Ectodermal cell (in vitro differentiated cells): ENCODE measurements around the gene IGLL5.

ENCODE experiments used
- H3K27ac ChIP-seq: 2 replicates; pipeline ENCODE4 v1.7.0; 2013; ENCODE audit warnings: mild to moderate bottlenecking, low read depth, low read length; ENCODE audit not compliant: insufficient read depth, poor library complexity, severe bottlenecking
- H3K27me3 ChIP-seq: 2 replicates; pipeline ENCODE4 v1.7.0; 2013; ENCODE audit warnings: mild to moderate bottlenecking, low read length; ENCODE audit not compliant: insufficient read depth, control insufficient read depth, poor library complexity, severe bottlenecking
- H3K36me3 ChIP-seq: one replicate; pipeline ENCODE4 v1.7.0; 2013; ENCODE audit warnings: low read length; ENCODE audit not compliant: control insufficient read depth, insufficient read depth
- H3K4me1 ChIP-seq: one replicate; pipeline ENCODE4 v1.7.0; 2013; ENCODE audit warnings: low read length; ENCODE audit not compliant: control insufficient read depth, insufficient read depth
- H3K4me3 ChIP-seq: 2 replicates; pipeline ENCODE4 v1.7.0; 2013; ENCODE audit warnings: low read depth, low read length, control low read depth; ENCODE audit not compliant: insufficient read depth
- H3K9me3 ChIP-seq: 2 replicates; pipeline ENCODE4 v1.7.0; 2013; ENCODE audit warnings: mild to moderate bottlenecking, low read length, moderate library complexity; ENCODE audit not compliant: control insufficient read depth
- WGBS, 2 experiments: methylation state at CpG; one replicate each; pipeline ENCODE4 v1.1.7; 2013; ENCODE audit warnings: missing lambda C conversion rate in 2 of 2; 5-methylcytosine and 5-hydroxymethylcytosine counted together

The IGLL5 gene

GRCh38 chr22:22915670-22916035 lies 28.0 kb downstream of the IGLL5 start:
- Histone ChIP-seq H3K27me3 (no peaks in the 10 kb centered on the region), H3K36me3 (no peaks in the 10 kb centered on the region), H3K4me1 (no peaks in the 10 kb centered on the region), H3K9me3 (no peaks in the 10 kb centered on the region), H3K4me3 (no peak overlapping the region), H3K27ac (no peak overlapping the region)
- WGBS, 2 experiments, result 91% methylated on average over 6 of the region's 6 CpGs

- no peaks in the 10 kb centered on the region for H3K27me3 ChIP-seq
- 83 to 86% methylated on average over 10 of the region's 10 CpGs for WGBS, 2 experiments
- H3K27ac ChIP-seq, result no peak overlapping the region
- no peaks in the 10 kb centered on the region for H3K9me3 ChIP-seq
- H3K4me1 ChIP-seq, result no peaks in the 10 kb centered on the region
- H3K36me3 ChIP-seq, result no peaks in the 10 kb centered on the region
- no peak overlapping the region for H3K4me3 ChIP-seq
Observed at GRCh38 chr22:22916215-22916951, 28.8 kb downstream of the IGLL5 start.

- H3K4me1 ChIP-seq, result no peaks in the 10 kb centered on the region
- no peak overlapping the region for H3K27ac ChIP-seq
- H3K4me3 ChIP-seq, result no peak overlapping the region
Observed at GRCh38 chr22:22916952-22917290, 29.3 kb downstream of the IGLL5 start.

GRCh38 chr22:22917377-22917776 lies 29.8 kb downstream of the IGLL5 start:
- Histone ChIP-seq H3K4me1 (no peaks in the 10 kb centered on the region), H3K27ac (no peak overlapping the region), H3K27me3 (no peaks in the 10 kb centered on the region), H3K36me3 (no peaks in the 10 kb centered on the region), H3K4me3 (no peak overlapping the region), H3K9me3 (no peaks in the 10 kb centered on the region)
- 88 to 90% methylated on average over 4 of the region's 4 CpGs for WGBS, 2 experiments

More at GRCh38 chr22:22916952-22917290, 29.3 kb downstream of the IGLL5 start:
- 91 to 92% methylated on average over 3 of the region's 3 CpGs for WGBS, 2 experiments
- Histone ChIP-seq H3K9me3 (no peaks in the 10 kb centered on the region), H3K36me3 (no peaks in the 10 kb centered on the region), H3K27me3 (no peaks in the 10 kb centered on the region)

GRCh38 chr22:22918297-22918965 lies 30.8 kb downstream of the IGLL5 start:
- no peaks in the 10 kb centered on the region for H3K36me3 ChIP-seq
- no peaks in the 10 kb centered on the region for H3K4me1 ChIP-seq
- no peak overlapping the region for H3K27ac ChIP-seq
- no peak overlapping the region for H3K4me3 ChIP-seq
- 82 to 86% methylated on average over 7 of the region's 7 CpGs for WGBS, 2 experiments
- no peaks in the 10 kb centered on the region for H3K9me3 ChIP-seq
- no peaks in the 10 kb centered on the region for H3K27me3 ChIP-seq

- Histone ChIP-seq H3K9me3 (no peaks in the 10 kb centered on the region), H3K27me3 (no peaks in the 10 kb centered on the region), H3K4me3 (no peak overlapping the region), H3K27ac (no peak overlapping the region), H3K36me3 (no peaks in the 10 kb centered on the region), H3K4me1 (no peaks in the 10 kb centered on the region)
- 92 to 93% methylated on average over 7 of the region's 7 CpGs for WGBS, 2 experiments
Observed at GRCh38 chr22:22919041-22919440, 31.4 kb downstream of the IGLL5 start.

GRCh38 chr22:22920104-22920654 lies 32.6 kb downstream of the IGLL5 start:
- H3K36me3 ChIP-seq, result no peaks in the 10 kb centered on the region
- no peaks in the 10 kb centered on the region for H3K4me1 ChIP-seq
- no peaks in the 10 kb centered on the region for H3K9me3 ChIP-seq
- no peak overlapping the region for H3K27ac ChIP-seq
- H3K27me3 ChIP-seq, result no peaks in the 10 kb centered on the region
- H3K4me3 ChIP-seq, result no peak overlapping the region
- 93 to 95% methylated on average over 7 of the region's 7 CpGs for WGBS, 2 experiments

GRCh38 chr22:22920910-22921550 lies 33.4 kb downstream of the IGLL5 start:
- Histone ChIP-seq H3K27me3 (no peaks in the 10 kb centered on the region), H3K36me3 (no peaks in the 10 kb centered on the region), H3K4me3 (no peak overlapping the region), H3K4me1 (no peaks in the 10 kb centered on the region), H3K27ac (no peak overlapping the region), H3K9me3 (no peaks in the 10 kb centered on the region)
- whole genome bisulfite sequencing, 2 experiments, result 91 to 94% methylated on average over 13 of the region's 13 CpGs

- no peaks in the 10 kb centered on the region for H3K9me3 ChIP-seq
Observed at GRCh38 chr22:22921575-22921974, 34.0 kb downstream of the IGLL5 start.

More at GRCh38 chr22:22921575-22921974, 34.0 kb downstream of the IGLL5 start:
- 91 to 92% methylated on average over 8 of the region's 8 CpGs for WGBS, 2 experiments
- no peak overlapping the region for H3K4me3 ChIP-seq
- H3K4me1 ChIP-seq, result no peaks in the 10 kb centered on the region
- H3K27ac ChIP-seq, result no peak overlapping the region
- no peaks in the 10 kb centered on the region for H3K36me3 ChIP-seq
- no peaks in the 10 kb centered on the region for H3K27me3 ChIP-seq
